ENCODE data around the gene NHLRC4. TPM values are rescaled to one million over a fixed set of nuclear protein-coding genes. Genes with fewer than 3 reads are reported as not detected.

NHLRC4 gene
- total and polyA plus RNA-seq, 2 of the 13 experiments (the other 11 are each of a cell fraction or from before 2014, with no cell fraction given) = 0.40 to 0.59 TPM

- H4K20me1 ChIP-seq (ENCODE audit: insufficient read depth, low read length) = no peaks in the 10 kb centered on the region
- peaks cover 7 to 33% of the 10 kb centered on the region in 2 experiments for H3K27me3 ChIP-seq (ENCODE audit: control insufficient read depth in 1 of 2, insufficient read depth in 2 of 2, low read length in 2 of 2)
- no peaks in the 10 kb centered on the region for H3K9me3 ChIP-seq (ENCODE audit: low read length)
- no peak for ATAC-seq
- H3K9ac ChIP-seq (ENCODE audit: insufficient read depth, low read depth, low read length) = peak overlapping the region; percentile 70; the same call in 1 of the 2 replicates
- peak overlapping the region; percentile 34 to 92 (median 45); a peak in 4 of 6 replicates for H3K4me3 ChIP-seq (replicated peaks in 1 of 3; ENCODE audit: insufficient read depth in 1 of 3, low read depth in 2 of 3, low read length in 3 of 3)
- 0 out of 5 replicates have a peak, but pooled peaks cover 0 to 5% of the 10 kb centered on the region in 2 experiments for H3K36me3 ChIP-seq (replicated peaks in 1 of 2; ENCODE audit: control insufficient read depth in 1 of 2, insufficient read depth in 2 of 2, low read length in 2 of 2)
- CTCF ChIA-PET (ENCODE audit: low intra/inter-chr PET ratio, low total read pairs) = no interaction called here
- H3K4me2 ChIP-seq (ENCODE audit: low read depth, low read length) = peak overlapping the region; percentile 91
- no peak for DNase-seq (ENCODE audit: low spot score)
- intact Hi-C loops (cut with micrococcal nuclease; ENCODE audit: unreplicated experiment) (loop anchor here (5.0 kb wide), 1 partner anchor 35 kb away; no protein-coding TSS in a partner anchor), in situ Hi-C loops (cut with HindIII; ENCODE audit: extremely low pct_ligation_motif_present, low pct_unique_long_range_greater_than_20kb) (no loop called here)
- H3K4me1 ChIP-seq (ENCODE audit: insufficient read depth, low read length) = peaks cover 64% of the 10 kb centered on the region
- POLR2A ChIA-PET = interaction anchor here (1.0 to 1.7 kb wide), 6 partner anchors 9 to 167 kb away, joined by 3 to 10 read pairs (median 4); no protein-coding TSS in a partner anchor
- no peak for FAIRE-seq
- BruUV-seq (replicated peaks) = no TSS peak
- H2AFZ ChIP-seq (ENCODE audit: low read length) = no peak overlapping the region
- WGBS (ENCODE audit: low lambda C conversion rate) = 15% methylated on average over 5 of the region's 35 CpGs
- no peak overlapping the region for H3K27ac ChIP-seq (ENCODE audit: extremely low read length, insufficient read depth, low read length)
- peaks cover 7% of the 10 kb centered on the region for H3K79me2 ChIP-seq (ENCODE audit: insufficient read depth, low read length)
- TF ChIP-seq FOSL2 (CRISPR knock-in tag; IDR thresholded peaks at IDR 0.05) (no peak), FLYWCH1 (CRISPR knock-in tag; IDR thresholded peaks at IDR 0.05) (no peak), KDM2A (CRISPR knock-in tag; IDR thresholded peaks at IDR 0.05; ENCODE audit: borderline replicate concordance, low read depth) (0 out of 2 replicates have a peak, but pooled peaks have one; percentile 10), ZNF354B (CRISPR knock-in tag; IDR thresholded peaks at IDR 0.05) (no peak), LRRFIP1 (CRISPR knock-in tag; conservative IDR thresholded peaks at IDR 0.05) (no peak), SYNCRIP (IDR thresholded peaks at IDR 0.05; ENCODE audit: insufficient read depth, low read depth, low read length) (no peak), MTA1 (CRISPR knock-in tag; IDR thresholded peaks at IDR 0.05; ENCODE audit: borderline replicate concordance) (no peak), ZFX (CRISPR knock-in tag; IDR thresholded peaks at IDR 0.05; ENCODE audit: low read depth) (0 out of 2 replicates have a peak, but pooled peaks have one; percentile 9), POGZ (CRISPR knock-in tag; IDR thresholded peaks at IDR 0.05) (no peak), HDAC6 (IDR thresholded peaks at IDR 0.05; ENCODE audit: low read depth, low read length) (no peak), NR2F1 (CRISPR knock-in tag; IDR thresholded peaks at IDR 0.05) (no peak), HIVEP1 (CRISPR knock-in tag; IDR thresholded peaks at IDR 0.05) (no peak), ASH2L (IDR thresholded peaks at IDR 0.05; ENCODE audit: insufficient read length, low read depth, low read length) (no peak), ZNF772 (CRISPR knock-in tag; IDR thresholded peaks at IDR 0.05) (no peak), ZFY (CRISPR knock-in tag; IDR thresholded peaks at IDR 0.05) (peak; percentile 31; the same call in 1 of the 2 replicates), ZC3H13 (CRISPR knock-in tag; IDR thresholded peaks at IDR 0.05) (no peak)
- TF ChIP-seq, protein P1, sequence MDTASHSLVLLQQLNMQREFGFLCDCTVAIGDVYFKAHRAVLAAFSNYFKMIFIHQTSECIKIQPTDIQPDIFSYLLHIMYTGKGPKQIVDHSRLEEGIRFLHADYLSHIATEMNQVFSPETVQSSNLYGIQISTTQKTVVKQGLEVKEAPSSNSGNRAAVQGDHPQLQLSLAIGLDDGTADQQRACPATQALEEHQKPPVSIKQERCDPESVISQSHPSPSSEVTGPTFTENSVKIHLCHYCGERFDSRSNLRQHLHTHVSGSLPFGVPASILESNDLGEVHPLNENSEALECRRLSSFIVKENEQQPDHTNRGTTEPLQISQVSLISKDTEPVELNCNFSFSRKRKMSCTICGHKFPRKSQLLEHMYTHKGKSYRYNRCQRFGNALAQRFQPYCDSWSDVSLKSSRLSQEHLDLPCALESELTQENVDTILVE (CRISPR knock-in tag; IDR thresholded peaks at IDR 0.05) = no peak
Measured at GRCh38 chr16:567373-568256, 810 bp downstream of the NHLRC4 start.
